ENCODE data around the gene LMO7. TPM values are rescaled to one million over a fixed set of nuclear protein-coding genes. Genes with fewer than 3 reads are reported as not detected.

LMO7 gene
- 24.3 and 28.3 TPM in 2 replicates for total RNA-seq (2021; fragmentation: NEBNext Ultra II Directional; extraction: Animal tissue kit (Norgen Biotek cat#: 25700))
- 8.1 and 11.3 TPM in 2 replicates for polyA plus RNA-seq (2011; rRNA removed)
- polyA plus RNA-seq (2011; cell fraction: cytosol; rRNA removed), result 5.1 TPM
- 42.3 TPM for polyA plus RNA-seq (2011; cell fraction: nucleus; rRNA removed)
- polyA plus RNA-seq (2012, experiment 1 of 2), result 12.8 to 18.0 TPM (median 15.0 TPM) in 4 replicates
- polyA plus RNA-seq (2012, experiment 2 of 2), result 1.6 TPM
- 43.1 TPM for polyA plus RNA-seq (2013, experiment 1 of 2)
- 50.3 TPM for polyA plus RNA-seq (2013, experiment 2 of 2)
- polyA minus RNA-seq (2011; rRNA and poly(A)+ RNA removed), result 6.0 and 12.3 TPM in 2 replicates
- 7.8 TPM for polyA minus RNA-seq (2011; cell fraction: cytosol; rRNA and poly(A)+ RNA removed)
- polyA minus RNA-seq (2011; cell fraction: nucleus; rRNA and poly(A)+ RNA removed), result 32.8 TPM
- long read RNA-seq, experiment 1, partial matches to known transcripts, result 6 of 10 reads
- long read RNA-seq, experiment 1, other reads (novel, unspliced or antisense), result 0 of 10 reads
- long read RNA-seq, experiment 2, partial matches to known transcripts, result 2 of 2 reads
- long read RNA-seq, experiment 2, other reads (novel, unspliced or antisense), result 0 of 2 reads

GRCh38 chr13:75635828-75636435 lies at the start of gene LMO7:
LMO7 (plus strand) TSS chr13:75636330; CDS start chr13:75636658, 328 bp downstream.
- DNase-seq (ENCODE audit: low read depth in 1 of 2, low spot score in 2 of 2) (peak in 1 of 2 experiments; percentile 84), FAIRE-seq (no peak)
- Histone ChIP-seq H2BK5ac (ENCODE audit: low read depth, low read length) (no peak within 1 kb of the TSS; the same call in 1 of the 2 replicates), H2AFZ (ENCODE audit: low read length) (peak within 1 kb of the TSS; percentile 97), H4K20me1 (replicated peaks in 1 of 2; ENCODE audit: control insufficient read depth in 1 of 2, insufficient read depth in 2 of 2, low read length in 2 of 2) (no peaks in the 10 kb centered on the region), H3K9ac (replicated peaks in 1 of 4; ENCODE audit: extremely low read depth in 1 of 4, low read depth in 3 of 4, low read length in 3 of 4) (peak within 1 kb of the TSS; percentile 39 to 56 (median 50)), H4K5ac (ENCODE audit: insufficient read length, low read depth, low read length) (no peak within 1 kb of the TSS), H3K23me2 (ENCODE audit: low read depth, low read length) (peaks cover 16% of the 10 kb centered on the region; the same call in 1 of the 2 replicates), H2BK12ac (ENCODE audit: low read depth, low read length) (peak within 1 kb of the TSS; percentile 94), H3K14ac (ENCODE audit: insufficient read length) (peak within 1 kb of the TSS; percentile 12), H3K27me3 (replicated peaks in 1 of 4; ENCODE audit: control insufficient read depth in 3 of 4, extremely low read depth in 1 of 4, insufficient read depth in 3 of 4, low read length in 3 of 4) (peaks cover 4 to 30% (median 16%) of the 10 kb centered on the region in 4 experiments), H2BK15ac (ENCODE audit: low read length) (peak within 1 kb of the TSS; percentile 96; the same call in 1 of the 2 replicates), H3K79me1 (ENCODE audit: low read depth, low read length) (no peaks in the 10 kb centered on the region), H2BK20ac (ENCODE audit: low read length) (peak within 1 kb of the TSS; percentile 48; the same call in 1 of the 2 replicates), H3K4ac (replicated peaks; ENCODE audit: insufficient read length, low read depth, low read length) (peak within 1 kb of the TSS; percentile 94), H2AK5ac (ENCODE audit: low read depth, low read length) (no peak within 1 kb of the TSS; the same call in 1 of the 2 replicates), H2BK120ac (replicated peaks; ENCODE audit: low read depth, low read length) (peak within 1 kb of the TSS; percentile 90), H3K4me3 (ENCODE audit: extremely low read depth in 1 of 4, insufficient read depth in 2 of 4, low read depth in 3 of 4, low read length in 4 of 4) (peak within 1 kb of the TSS; percentile 61 to 84 (median 70)), H4K91ac (replicated peaks; ENCODE audit: insufficient read length, low read length) (peak within 1 kb of the TSS; percentile 90), H3K9me3 (ENCODE audit: insufficient read depth in 2 of 2, low read depth in 1 of 2, low read length in 1 of 2) (no peaks in the 10 kb centered on the region), H4K8ac (ENCODE audit: extremely low read depth, insufficient read depth, low read length) (peak within 1 kb of the TSS; percentile 96; the same call in 1 of the 2 replicates), H3K27ac (ENCODE audit: low read depth, low read length) (no peak within 1 kb of the TSS), H3K79me2 (ENCODE audit: control insufficient read depth in 1 of 2, insufficient read depth in 2 of 2, low read length in 2 of 2) (no peaks in the 10 kb centered on the region), H3K56ac (replicated peaks; ENCODE audit: insufficient read length, low read depth, low read length) (no peak within 1 kb of the TSS), H3K36me3 (ENCODE audit: control insufficient read depth in 2 of 4, insufficient read depth in 4 of 4, low read length in 3 of 4) (no peaks in the 10 kb centered on the region), H3K23ac (ENCODE audit: insufficient read length) (no peak within 1 kb of the TSS), H3K4me1 (replicated peaks in 1 of 4; ENCODE audit: control insufficient read depth in 3 of 4, insufficient read depth in 4 of 4, low read length in 3 of 4) (peaks cover 3 to 11% (median 7%) of the 10 kb centered on the region in 4 experiments), H3K4me2 (ENCODE audit: insufficient read depth in 1 of 2, low read depth in 2 of 2, low read length in 2 of 2) (peak within 1 kb of the TSS; percentile 84 to 88), H3K18ac (ENCODE audit: extremely low read depth, low read length) (peak within 1 kb of the TSS; percentile 80)
- WGBS, 2 experiments (ENCODE audit: extremely low coverage in 1 of 2, insufficient coverage in 1 of 2, insufficient read length in 1 of 2, insufficient replicate concordance in 2 of 2, low coverage in 1 of 2, low lambda C conversion rate in 2 of 2, missing lambda C conversion rate in 1 of 2), result 5% methylated on average over 13 of the region's 76 CpGs; no CpG with 5 or more reads in 1 of the 2 experiments
- POLR2A ChIA-PET (ENCODE audit: partially characterized antibody), result interaction anchor here (0.9 to 1.0 kb wide), 3 partner anchors 10 to 98 kb away, joined by 3 to 5 read pairs (median 3); partner anchors contain the start of gene COMMD6
- no peak for TF ChIP-seq YY1 (IDR thresholded peaks at IDR 0.05; ENCODE audit: low read depth, low read length)
- TF ChIP-seq TEAD4 (IDR thresholded peaks at IDR 0.05; ENCODE audit: low read depth, low read length), result peak; percentile 93
- TF ChIP-seq JUN (IDR thresholded peaks at IDR 0.05; ENCODE audit: low read depth, low read length), result no peak
- TF ChIP-seq TCF12 (IDR thresholded peaks at IDR 0.05; ENCODE audit: low read depth, low read length), result peak; percentile 78
- TF ChIP-seq TAF1 (IDR thresholded peaks at IDR 0.05; ENCODE audit: low read depth, low read length), result 0 out of 2 replicates have a peak, but pooled peaks have one; percentile 15
- TF ChIP-seq EP300 (IDR thresholded peaks at IDR 0.05; ENCODE audit: borderline replicate concordance in 1 of 2, low read depth in 2 of 2, low read length in 2 of 2), result 0 out of 3 replicates have a peak, but pooled peaks of 1 of the 2 experiments have one; percentile 37
- TF ChIP-seq RBBP5 (IDR thresholded peaks at IDR 0.05; ENCODE audit: borderline replicate concordance, low read depth, low read length), result 0 out of 2 replicates have a peak, but pooled peaks have one; percentile 47
- no peak for TF ChIP-seq SP2 (IDR thresholded peaks at IDR 0.05; ENCODE audit: low read length)
- peak; percentile 3; the same call in 1 of the 2 replicates for TF ChIP-seq POLR2AphosphoS5 (IDR thresholded peaks at IDR 0.05; ENCODE audit: low read depth, low read length)
- CTCF ChIA-PET (ENCODE audit: partially characterized antibody), result interaction anchor here (2.5 kb wide), 1 partner anchor 38 kb away, joined by 7 read pairs; no protein-coding TSS in a partner anchor
